Endometrial microvascular endothelial cells (primary cell): Measurements from ENCODE around the gene MSRB1. TPM values are rescaled to one million over a fixed set of nuclear protein-coding genes. Genes with fewer than 3 reads are reported as not detected.
"Not testable (repeated sequence)": the region's sequence is repeated elsewhere in the genome, so short reads cannot be mapped to it uniquely, and the experiment has no call there.

Experiments used
- in situ Hi-C: cut with HindIII; loops from 2 replicates; pipeline ENCODE4 v1.10.0; 2017; ENCODE audit warnings: low sequenced_read_pairs, low pct_unique_long_range_greater_than_20kb; ENCODE audit errors: inconsistent ontology term
- total RNA-seq: library from RNA; depleted of rRNA; stranded (reverse); fragments of >200 nt; gene quantifications from one replicate; pipeline ENCODE4 v1.2.3, GENCODE V29; 2015; ENCODE audit errors: inconsistent ontology term

MSRB1 gene
- total RNA-seq, 1 donor from 2014 or later = 11.2 TPM

DNA sequence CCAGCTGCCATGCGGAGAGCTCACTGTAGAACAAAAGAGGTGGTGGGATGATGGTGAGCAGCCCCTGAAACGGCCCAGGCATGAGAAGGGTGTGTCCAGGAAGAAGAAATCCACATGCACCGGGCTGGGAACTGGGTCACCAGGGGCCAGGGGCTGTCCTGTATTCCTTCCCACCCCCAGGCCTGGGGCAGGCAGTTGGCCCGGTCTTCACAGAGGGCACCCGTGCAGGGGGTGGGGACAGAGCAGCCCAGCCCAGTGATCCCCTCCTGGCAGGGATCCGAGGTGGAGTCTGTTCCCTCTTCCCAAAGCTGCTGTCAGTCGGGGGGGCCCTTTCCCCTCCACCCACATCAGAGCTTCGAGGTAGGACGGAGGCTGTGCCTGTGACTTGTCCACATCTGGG is 34.0 kb downstream of the MSRB1 start:
- in situ Hi-C loops = no loop called here

DNA sequence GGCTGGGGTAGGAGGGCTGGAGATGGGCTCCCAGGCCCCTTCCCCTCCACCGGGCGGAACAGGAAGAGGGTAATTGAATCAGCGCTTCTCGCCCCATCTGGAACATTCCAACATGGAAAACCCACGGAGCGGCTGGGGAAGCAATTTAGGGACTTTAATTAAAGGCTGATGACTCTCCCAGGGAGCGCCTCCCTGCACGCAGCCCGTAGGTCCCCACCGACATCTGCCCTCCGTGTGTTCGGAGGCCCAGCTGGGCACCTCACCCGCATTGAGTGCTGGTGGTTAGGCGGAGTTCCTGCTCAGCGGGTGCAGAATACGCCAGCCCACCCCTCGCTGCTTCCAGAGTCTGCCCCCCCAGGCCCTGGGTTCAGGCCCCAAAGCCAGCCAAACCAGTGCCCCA is 34.8 kb downstream of the MSRB1 start:
- in situ Hi-C loops = no loop called here

DNA sequence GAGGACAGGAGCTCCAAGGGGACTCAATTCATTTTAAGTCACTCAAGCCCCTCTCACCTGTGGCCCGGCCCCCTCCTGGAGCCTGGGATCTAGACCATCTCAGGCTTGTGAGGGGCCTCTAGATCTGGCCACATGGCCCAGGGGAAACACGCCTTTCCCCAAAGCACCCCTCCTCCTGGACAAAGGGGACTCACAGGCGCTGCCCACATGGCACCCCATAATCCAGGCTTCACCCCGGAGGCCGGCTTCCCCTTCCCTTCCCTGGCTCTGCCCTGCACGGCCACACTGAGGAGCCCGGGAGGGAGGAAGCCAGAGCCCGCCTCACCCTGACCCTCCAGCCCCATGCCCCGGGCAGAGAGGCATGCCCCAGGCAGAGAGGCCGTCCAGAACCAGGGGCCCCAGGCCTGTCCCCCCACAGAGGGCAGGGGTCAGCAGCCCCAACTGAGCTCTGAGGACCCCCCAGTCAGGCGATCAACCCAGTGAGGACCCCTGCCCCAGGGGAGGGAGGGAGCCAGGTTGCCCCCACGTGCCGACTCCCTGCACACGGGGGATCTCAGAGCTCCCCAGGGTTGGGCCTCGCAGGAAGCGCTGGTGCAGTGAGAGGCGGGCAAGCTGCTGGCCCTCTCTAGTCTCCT is 35.7 kb downstream of the MSRB1 start:
- in situ Hi-C loops = no loop called here

DNA sequence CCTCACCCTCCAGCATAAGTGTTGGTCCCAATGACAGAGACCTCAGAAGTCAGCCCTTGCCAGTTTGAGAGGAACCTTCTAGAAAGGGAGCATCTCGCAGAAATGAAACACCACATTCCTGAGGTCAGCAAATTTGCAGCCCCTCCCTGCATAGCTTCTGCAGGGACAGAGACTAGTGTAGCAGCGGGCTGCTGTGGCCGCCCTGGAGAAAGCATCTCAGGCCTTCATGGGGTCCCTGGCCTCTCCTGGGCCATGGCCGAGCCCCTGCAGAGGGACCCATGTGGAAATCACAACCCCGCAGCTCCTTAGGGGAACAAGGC is 36.2 kb downstream of the MSRB1 start:
- in situ Hi-C loops = no loop called here

DNA sequence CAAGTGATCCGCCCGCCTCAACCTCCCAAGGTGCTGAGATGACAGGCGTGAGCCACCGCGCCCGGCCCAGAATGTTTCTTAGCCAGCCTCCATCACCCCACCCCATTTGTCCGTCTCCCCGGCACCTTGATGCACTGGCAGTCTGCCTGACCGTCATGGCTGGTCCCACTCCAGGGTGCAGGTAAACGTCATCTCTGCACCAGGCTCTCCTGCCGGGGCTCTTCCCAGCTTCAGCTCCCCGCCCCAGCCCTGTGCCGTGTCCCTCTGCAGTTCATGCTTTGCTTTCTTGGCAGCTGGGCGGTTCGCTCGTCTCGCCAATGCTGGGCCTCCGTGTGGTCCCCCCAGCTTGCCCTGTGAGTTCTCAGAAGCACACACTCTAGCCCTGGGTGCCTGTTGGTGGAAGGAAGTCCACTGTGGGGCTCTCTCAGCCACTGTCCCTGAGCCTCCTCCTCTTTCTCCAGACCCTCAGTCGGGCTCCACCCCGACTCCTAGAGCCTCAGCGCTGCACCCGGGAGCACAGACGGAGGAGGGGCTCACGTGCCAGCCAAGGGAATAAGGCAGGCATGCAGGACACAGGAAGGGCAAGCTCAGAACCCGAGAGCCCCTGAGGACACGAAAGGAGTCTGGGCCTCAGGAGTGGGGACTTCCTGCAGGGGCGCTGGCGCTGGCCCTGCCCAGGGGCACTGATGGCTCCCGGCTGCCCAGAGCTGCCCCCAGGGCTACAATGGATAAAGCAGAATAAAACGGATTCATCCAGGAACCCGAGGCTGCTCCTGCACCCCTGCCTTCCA is 36.7 kb downstream of the MSRB1 start:
- in situ Hi-C loops = no loop called here

DNA sequence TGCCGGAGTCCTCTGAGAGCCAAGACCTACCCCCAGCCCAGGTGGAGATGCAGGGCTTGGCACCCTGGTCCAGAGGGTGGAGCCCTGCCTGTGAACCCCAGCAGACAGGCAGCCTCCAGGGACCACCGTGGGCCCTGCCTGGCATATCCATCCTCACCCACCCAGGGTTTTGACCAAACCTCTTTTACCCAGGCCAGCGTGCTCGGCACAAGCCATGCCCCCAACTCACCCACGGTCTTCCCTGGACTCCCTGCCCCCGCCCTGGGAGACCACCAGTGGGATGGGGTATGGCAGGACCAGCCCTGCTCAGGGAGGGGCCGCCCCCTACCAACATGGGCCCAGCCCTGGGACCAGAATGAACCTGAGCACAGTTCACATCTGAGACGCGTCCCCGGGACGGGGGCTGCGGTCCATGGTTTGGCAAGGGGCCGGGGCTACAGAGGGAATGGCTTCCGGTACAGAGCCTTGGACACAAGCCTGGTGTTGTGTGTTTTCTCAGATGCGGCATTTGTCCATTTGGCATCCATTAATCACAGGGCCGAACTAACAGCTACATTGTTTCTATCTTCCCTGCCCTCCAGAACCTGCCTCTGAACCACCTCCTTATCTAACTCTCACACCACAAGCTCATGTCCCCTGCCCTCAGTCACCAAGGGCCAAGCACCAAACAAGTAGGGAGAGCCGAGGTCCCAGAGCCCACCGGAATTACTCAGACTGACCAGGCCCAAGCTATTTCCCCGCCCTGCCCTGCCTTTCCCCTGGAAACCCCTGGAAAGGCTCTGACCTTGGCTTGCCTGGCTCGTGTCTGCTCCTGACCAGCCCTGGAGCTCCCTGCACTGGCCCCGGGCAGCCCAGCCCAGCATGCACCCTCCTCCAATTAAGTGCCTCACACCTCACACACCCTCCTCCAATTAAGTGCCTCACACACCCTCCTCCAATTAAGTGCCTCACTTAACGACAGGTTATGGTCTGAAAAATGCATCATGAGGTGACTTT is 38.9 kb downstream of the MSRB1 start:
- in situ Hi-C loops = no loop called here

DNA sequence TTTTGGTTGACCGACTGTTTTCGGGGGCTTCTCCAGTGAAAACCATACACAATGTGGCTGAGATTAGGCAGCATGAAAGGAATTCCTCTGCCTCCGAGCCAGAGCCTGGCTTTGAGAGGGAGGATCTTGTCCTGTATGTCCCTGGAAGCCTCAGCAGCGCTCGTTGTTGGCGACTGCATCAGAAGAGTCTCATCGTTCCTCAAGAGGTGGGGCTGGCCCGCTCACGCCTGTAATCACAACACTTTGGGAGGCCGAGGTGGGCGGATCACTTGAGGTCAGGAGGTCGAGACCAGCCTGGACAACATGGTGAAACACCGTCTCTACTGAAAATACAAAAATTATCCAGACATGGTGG is 39.8 kb downstream of the MSRB1 start:
- in situ Hi-C loops = no loop called here

DNA sequence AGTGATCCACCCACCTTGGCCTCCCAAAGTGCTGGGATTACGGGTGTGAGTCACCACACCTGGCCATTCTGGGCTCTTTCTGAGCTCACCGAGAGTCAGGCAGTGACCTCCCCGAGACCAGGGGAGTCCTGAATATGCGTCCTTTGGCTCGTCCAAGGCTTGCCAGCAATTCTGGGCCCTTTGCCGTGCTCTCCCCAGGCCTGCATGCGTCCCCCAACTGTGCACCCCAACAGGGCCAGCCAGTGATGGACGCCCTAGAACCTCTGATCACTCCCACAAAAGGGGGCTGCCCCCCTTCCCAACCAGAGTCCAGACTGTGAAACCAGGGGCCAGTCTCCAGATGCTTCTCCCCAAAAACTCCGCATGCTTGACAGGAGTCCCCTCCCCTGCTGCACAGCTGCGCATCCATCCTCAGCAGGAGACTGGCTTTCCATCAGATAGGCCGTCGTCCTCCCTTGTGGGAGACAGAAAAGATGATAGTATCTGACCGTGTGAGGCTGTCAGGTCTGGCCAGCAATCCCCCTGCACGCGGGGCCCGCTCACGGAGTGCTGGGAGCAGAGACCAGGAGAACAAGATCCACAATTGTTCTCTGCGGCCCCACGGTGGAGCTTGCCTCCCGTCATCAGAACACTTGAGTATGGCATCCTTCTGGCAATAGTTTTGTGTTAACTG is 40.3 kb downstream of the MSRB1 start:
- in situ Hi-C loops = no loop called here

DNA sequence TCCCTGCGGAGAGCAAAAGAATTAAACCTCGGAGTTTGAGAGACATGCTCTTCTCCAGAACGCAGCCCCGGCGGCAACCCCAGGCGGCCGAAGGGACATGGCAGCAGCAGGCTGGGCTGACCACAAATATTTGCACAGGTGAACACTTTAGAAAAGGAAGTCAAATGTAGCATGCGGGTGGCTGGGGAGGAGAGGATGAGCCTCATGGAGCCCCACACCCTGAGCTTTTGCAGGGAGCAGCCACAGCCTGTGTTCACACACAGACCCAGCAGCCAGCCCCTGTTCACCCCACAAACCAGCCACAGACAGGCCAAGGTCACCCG is 42.6 kb downstream of the MSRB1 start:
- in situ Hi-C loops = no loop called here

DNA sequence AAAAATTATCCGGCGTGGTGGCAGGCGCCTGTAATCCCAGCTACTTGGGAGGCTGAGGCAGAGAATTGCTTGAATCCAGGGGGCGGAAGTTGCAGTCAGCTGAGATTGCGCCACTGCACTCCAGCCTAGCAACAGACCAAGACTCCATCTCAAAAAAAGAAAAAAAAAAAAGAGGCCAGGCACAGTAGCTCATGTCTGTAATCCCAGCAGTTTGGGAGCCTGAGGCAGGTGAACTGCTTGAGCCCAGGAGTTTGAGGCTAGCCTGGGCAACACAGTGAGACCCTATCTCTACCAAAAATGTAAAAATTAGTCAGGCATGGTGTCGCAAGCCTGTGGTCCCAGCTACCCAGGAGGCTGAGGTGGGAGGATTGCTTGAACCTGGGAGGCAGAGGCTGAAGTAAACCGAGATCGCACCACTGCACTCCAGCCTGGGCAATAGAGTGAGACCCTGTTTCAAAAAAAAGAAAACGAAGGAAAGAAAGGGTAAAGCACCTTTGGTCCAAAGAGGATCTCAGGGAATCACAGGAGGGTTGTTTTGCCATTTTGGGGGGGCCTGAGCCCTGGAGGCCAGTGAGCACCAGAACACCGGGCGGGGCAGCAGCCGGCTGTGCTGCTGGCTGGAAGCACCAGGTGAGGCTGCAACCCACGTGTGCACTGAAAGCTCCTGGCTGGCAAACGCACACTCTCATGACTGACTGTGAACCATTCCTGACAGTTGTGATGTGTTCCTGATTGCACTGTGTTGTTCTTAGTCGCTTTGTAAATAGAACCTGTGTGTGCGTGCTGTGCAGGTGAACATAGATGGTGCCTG is 43.2 kb downstream of the MSRB1 start:
- in situ Hi-C loops = no loop called here

DNA sequence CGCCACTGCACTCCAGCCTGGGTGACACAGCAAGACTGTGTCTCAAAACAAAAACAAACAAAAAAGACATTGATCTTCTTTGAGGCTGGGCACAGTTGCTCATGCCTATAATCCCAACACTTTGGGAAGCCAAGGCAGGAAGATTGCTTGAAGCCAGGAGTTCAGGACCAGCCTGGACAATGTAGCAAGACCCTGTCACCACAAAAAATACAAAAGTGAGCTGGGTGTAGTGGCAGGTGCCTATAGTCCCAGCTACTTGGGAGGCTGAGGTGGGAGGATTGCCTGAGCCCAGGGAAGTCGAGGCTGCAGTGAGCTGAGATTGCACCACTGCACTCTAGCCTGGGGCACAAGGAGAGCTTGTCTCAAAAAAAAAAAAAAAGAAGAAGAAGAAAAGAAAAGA is 45.3 kb downstream of the MSRB1 start:
- in situ Hi-C loops = not testable (repeated sequence)

DNA sequence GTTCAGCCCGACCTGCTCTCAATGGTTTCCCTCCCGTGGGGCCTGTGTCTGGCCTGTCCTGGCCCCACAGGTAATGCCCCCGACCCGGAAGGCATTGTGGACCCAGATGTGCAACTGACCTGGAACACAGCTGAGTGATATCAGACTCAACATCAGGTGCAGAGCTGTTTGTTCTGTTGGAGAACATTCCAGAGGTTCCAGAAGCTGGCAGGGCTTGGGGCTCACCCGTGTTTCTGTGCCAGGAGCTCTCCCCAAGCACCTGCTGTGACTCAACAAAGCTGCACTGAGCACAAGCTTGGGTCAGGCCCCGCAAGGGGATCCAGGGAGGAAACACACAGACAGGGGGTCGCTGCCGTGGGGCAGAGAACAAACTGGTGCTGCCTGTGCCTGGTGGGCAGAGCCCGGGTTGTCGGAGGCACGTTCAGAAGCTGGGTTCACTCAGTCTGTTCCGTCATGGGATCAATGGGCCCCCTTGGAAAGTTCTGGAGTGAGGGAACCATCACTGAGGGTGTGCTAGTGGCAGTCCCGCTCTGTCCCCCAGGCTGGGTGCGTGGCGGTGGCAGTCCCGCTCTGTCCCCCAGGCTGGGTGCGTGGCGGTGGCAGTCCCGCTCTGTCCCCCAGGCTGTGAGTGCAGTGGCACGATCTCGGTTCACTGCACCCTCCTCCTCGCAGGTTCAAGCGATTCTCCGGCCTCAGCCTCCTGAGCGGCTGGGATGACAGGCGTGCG is 46.9 kb downstream of the MSRB1 start:
- in situ Hi-C loops = no loop called here

DNA sequence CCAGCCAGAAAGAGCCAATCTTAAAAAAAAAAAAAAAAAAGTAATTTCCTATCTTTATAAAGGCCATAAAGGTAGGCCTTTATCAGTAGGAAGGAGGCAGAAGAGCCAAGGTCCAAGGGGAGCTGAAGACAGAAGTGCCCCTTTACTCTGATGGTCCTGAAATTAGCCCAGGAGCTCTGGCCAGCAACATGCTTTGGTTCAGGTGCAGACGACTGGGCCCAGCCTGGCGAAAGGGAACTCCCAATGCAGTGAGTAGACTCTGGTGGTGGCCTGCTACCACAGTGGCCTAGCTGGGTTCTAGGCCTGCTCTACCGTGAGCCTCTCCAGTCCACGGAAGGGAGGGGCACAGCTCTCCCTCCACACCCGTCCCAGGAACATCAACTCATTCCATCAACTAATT is 47.9 kb downstream of the MSRB1 start:
- in situ Hi-C loops = no loop called here

DNA sequence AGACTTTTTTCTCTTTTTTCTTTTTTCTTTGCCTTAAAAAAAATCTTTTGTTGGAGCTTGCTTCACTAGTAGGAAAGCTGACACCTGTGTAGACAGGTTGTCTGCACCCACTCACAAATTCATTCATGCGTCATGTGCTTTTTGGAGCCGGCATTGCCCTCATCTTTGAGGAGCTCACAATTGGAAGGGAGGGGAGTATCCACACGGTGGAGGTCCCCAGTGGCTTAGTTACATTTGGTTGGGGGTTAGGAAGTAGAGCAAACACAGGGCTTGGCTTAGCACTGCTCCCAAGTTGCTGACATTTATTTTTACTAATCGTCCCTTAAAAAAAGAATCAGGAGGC is 52.3 kb downstream of the MSRB1 start:
- in situ Hi-C loops = no loop called here

DNA sequence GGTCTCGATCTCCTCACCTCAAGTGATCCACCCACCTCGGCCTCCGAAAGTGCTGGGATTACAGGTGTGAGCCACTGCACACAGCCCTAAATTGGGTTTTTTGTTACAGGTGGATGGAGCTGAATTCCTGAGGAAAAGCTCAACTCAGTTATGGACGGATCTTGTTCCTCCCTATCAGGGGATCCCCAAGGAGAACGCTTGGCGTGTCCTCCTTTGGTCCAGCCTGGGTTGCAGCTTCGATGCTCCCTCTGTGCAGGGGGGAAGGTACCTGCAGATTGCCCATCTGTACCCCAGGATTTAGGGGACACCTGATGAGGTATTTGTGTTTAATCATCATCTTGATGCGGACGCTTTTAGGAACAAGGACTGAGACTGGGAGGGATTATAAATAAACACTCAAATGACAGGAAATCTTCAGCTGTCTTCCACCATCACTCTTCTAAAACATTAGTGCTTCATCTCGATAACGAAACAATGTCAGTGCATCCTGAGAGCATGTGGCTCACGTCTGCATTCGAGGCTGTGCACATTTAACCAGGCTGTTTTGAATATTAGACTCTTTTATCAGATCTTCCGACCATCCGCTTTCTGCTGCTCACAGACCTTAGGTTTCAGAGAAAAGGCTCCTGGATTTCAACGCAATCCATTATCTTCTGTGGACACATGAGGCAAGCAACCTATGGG is 52.8 kb downstream of the MSRB1 start:
- in situ Hi-C loops = no loop called here
